ENCODE data around the gene RYR2.

- TF ChIP-seq, protein P1, sequence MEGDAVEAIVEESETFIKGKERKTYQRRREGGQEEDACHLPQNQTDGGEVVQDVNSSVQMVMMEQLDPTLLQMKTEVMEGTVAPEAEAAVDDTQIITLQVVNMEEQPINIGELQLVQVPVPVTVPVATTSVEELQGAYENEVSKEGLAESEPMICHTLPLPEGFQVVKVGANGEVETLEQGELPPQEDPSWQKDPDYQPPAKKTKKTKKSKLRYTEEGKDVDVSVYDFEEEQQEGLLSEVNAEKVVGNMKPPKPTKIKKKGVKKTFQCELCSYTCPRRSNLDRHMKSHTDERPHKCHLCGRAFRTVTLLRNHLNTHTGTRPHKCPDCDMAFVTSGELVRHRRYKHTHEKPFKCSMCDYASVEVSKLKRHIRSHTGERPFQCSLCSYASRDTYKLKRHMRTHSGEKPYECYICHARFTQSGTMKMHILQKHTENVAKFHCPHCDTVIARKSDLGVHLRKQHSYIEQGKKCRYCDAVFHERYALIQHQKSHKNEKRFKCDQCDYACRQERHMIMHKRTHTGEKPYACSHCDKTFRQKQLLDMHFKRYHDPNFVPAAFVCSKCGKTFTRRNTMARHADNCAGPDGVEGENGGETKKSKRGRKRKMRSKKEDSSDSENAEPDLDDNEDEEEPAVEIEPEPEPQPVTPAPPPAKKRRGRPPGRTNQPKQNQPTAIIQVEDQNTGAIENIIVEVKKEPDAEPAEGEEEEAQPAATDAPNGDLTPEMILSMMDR (IDR thresholded peaks at IDR 0.05) = no peak
- no peak for TF ChIP-seq POLR2A (IDR thresholded peaks at IDR 0.05)
Observed at GRCh38 chr1:237186675-237187074, 144.7 kb downstream of the RYR2 start.

Measured in heart left ventricle (tissue), 13 donors.